ENCODE measurements around the gene PXK.

GRCh38 chr3:58349792-58350626 is 17.3 kb downstream of the PXK start:
- TF ChIP-seq POLR2AphosphoS5 (IDR thresholded peaks at IDR 0.05; ENCODE audit: borderline replicate concordance, low read depth, low read length) (no peak), EZH2 (IDR thresholded peaks at IDR 0.05) (no peak)

Data from SK-N-MC (cell line).